C4-2B (cell line): Measurements from ENCODE around the gene CERCAM.

Experiments
- CTCF ChIP-seq: fragments of 450-650 bp; conservative IDR thresholded peaks from 2 replicates; pipeline ENCODE4 v1.5.1; 2017; ENCODE audit warnings: mild to moderate bottlenecking
- ZFX ChIP-seq: fragments of 450-650 bp; IDR thresholded peaks from 2 replicates; pipeline ENCODE4 v1.6.1; 2017

- TF ChIP-seq CTCF, result no peak
- no peak for TF ChIP-seq ZFX
These were observed 38.4 kb downstream of the CERCAM start for GRCh38 chr9:128459011-128459410.
